Ammon's horn (tissue), 1 donor: ENCODE results near the gene IL36G.
"Not testable (repeated sequence)": the region's sequence is repeated elsewhere in the genome, so short reads cannot be mapped to it uniquely, and the experiment has no call there.

Experiments
- DNase-seq: peaks from one replicate; pipeline ENCODE4 v3.0.0-alpha.2; 2016; ENCODE audit warnings: low spot score

Gene IL36G

GRCh38 chr2:112977559-112978056, at the start of gene IL36G:
TSS of gene IL36G (plus strand) at chr2:112978006. CDS start at chr2:112978639, 633 bp downstream.
- no peak for DNase-seq

GRCh38 chr2:112933261-112933660, 44.5 kb upstream of the IL36G start:
- DNase-seq = no peak

- not testable (repeated sequence) for DNase-seq
Measured at GRCh38 chr2:112934117-112934516, 43.7 kb upstream of the IL36G start.

GRCh38 chr2:112936927-112937232, 40.9 kb upstream of the IL36G start:
- no peak for DNase-seq

GRCh38 chr2:112938904-112939303, 38.9 kb upstream of the IL36G start:
- DNase-seq = no peak

GRCh38 chr2:112939425-112939824, 38.4 kb upstream of the IL36G start:
- no peak for DNase-seq

- DNase-seq = no peak
Measured at GRCh38 chr2:112940859-112941625, 36.8 kb upstream of the IL36G start.

GRCh38 chr2:112941753-112942653, 35.8 kb upstream of the IL36G start:
- DNase-seq = peak; percentile 85

GRCh38 chr2:112942654-112943002, 35.2 kb upstream of the IL36G start:
- DNase-seq = no peak

GRCh38 chr2:112944971-112945370, 32.8 kb upstream of the IL36G start:
- DNase-seq = no peak

GRCh38 chr2:112946086-112946485, 31.7 kb upstream of the IL36G start:
- DNase-seq = no peak

- DNase-seq = no peak
Measured at GRCh38 chr2:112947374-112947773, 30.4 kb upstream of the IL36G start.

GRCh38 chr2:112949456-112949855, 28.4 kb upstream of the IL36G start:
- no peak for DNase-seq

GRCh38 chr2:112954364-112954763, 23.4 kb upstream of the IL36G start:
- DNase-seq = no peak

GRCh38 chr2:112957511-112957910, 20.3 kb upstream of the IL36G start:
- no peak for DNase-seq

- peak; percentile 73 for DNase-seq
Measured at GRCh38 chr2:112958428-112959108, 19.2 kb upstream of the IL36G start.

- DNase-seq = no peak
Measured at GRCh38 chr2:112959109-112959812, 18.5 kb upstream of the IL36G start.

GRCh38 chr2:112960230-112960825, 17.5 kb upstream of the IL36G start:
- no peak for DNase-seq

- no peak for DNase-seq
Measured at GRCh38 chr2:112962308-112963175, 15.3 kb upstream of the IL36G start.

- no peak for DNase-seq
Measured at GRCh38 chr2:112967023-112967422, 10.8 kb upstream of the IL36G start.
